Cerebellar cortex (tissue), 1 donor: ENCODE measurements around the gene GLYR1.

Source experiments
- DNase-seq: peaks from one replicate; pipeline ENCODE4 v3.0.0-alpha.2; 2015; ENCODE audit warnings: low spot score

The GLYR1 gene

DNA sequence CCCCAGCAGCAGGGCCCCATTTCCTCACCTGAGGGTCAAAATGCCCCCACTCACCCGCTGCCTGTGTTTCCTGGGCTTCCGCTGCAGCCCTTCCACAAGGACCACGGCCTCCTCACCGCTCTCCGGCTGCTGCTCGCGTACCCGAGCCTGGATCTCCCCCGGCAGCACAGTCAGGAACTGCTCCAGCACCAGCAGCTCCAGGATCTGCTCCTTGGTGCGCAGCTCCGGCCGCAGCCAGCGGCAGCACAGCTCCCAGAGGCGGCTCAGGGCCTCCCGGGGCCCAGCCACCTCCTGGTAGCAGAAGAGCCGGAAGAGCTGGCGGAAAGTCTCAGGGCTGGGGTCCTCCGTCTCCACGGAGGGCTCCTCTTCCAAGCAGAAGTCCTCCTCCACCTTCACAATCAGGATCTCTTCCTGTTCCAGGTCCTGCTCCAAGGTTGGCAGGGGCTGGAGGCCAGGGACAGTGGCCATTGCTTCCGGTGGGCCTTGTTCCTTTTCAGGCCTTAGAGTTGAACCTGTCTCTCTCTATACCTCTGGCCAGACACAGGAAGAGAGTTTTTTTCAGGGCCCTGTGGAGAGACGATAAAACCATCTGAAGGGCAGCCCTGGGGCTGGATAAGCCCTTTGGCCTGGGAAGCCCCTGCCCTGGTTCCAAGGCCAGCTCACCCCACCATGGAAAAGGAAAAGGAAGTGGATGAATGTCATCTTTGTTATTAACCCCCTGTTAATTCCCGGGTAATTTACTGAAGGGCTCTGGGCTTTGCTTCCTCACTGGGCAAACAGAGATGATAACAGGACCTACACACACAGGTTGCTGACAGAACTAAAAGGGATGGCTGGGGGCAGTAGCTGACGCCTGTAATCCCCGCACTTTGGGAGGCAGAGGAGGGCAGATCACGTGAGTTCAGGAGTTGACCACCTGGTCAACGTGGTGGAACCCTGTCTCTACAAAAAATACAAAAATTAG lies 81.3 kb downstream of the GLYR1 start:
- DNase-seq: no peak

DNA sequence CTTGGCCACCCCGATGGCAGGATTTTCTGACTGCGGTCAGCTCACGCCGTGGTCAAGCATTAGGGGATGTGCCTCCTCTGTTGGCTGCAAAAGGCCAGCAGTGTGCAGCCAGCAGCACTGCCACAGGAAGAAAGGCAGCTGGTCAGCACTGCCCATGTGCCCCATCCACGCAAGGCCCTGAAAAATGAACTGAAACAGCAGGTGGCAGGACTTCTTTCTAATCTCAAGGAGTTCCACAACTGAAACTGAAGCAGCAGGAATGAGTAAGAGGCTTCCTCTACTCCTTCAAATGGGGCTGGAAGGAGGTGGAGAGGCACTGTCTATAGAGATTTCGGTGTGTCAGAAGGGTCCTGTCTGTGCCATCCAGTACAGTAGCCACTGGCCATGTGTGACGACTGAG lies 83.3 kb downstream of the GLYR1 start:
- no peak for DNase-seq

DNA sequence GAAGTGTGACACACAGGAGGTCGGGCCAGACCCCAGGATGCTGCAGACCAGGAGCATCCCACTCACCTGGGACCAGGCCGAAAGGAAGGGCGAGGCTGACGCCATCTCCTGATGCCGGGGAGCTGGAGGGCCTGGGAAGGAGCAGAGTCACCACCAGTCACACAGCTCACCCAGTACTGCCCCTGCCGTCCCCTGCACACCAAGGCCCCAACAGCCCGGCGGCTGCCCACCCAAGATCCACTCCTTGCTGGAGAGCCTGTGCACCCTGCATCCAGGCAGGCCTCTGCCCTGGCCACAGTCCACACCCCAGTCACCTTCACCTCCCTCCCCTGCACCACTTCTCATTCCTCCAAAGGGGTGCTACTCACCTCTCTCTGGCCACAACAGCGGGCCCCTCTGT lies 84.9 kb downstream of the GLYR1 start:
- no peak for DNase-seq

DNA sequence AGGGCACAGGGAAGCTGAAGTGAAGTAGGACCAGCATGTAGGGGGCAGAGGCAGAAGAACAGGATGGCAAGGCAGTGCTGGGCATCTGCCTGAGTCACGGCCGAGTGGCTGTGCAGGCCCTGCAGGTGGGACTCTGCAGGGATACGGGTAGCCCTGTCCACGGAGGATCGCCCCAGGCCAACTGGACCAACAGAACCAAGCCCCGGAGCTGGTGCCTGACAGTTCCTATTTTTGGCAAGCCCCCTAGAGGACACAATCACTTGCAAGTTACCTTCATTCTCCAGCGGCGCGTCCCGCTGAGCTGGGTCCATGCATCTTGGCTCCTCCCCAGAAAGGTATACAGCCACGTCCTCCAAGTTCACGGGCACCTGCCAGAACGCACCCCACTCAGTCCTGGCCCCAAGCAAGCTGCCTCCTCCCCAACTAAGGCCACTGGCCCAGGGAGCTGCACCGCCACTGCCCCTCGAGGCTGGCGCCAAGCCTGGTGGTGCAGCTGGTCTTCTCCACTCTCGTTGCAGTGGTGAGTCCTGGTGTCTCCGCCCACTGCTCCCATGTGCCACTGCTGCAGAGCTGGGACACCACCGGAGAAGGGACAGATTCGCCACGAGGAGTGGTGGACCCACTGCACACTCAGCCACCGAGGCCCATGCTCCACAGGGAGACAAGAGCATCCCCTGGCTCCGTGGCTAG lies 86.7 kb downstream of the GLYR1 start:
- no peak for DNase-seq

DNA sequence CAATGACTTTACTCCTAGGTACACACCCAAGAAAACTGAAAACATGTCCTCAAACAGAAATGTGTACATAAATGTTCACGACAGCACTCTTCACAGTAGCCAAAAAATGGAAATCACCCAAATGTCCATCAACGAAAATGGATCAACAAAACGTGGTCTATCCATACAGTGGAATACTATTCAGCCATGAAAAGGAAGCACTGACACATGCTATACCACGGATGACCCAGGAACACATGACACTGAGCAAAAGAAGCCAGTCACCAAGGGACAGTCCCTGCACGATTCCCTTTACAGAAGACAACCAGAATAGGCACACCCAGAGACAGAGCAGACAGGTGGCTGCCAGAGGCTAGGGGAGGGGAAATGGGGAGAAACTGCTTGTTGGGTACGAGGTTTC lies 91.4 kb downstream of the GLYR1 start:
- DNase-seq: no peak

DNA sequence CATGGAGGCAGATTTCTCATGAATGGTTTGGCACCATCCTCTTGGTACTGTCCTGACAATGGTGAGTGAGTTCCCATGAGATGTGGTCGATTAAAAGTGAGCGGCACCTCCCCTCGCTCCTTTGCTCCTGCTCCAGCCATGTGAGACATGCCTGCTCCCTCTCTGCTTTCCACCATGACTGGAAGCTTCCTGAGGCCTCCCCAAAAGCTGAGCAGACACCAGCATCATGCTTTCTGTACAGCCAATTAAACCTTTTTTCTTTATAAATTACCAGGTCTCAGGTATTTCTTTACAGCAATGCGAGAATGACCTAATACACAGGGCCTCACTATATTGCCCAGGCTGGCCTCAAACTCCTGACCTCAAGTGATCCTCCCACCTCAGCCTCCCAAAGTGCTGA lies 92.2 kb downstream of the GLYR1 start:
- DNase-seq: no peak

DNA sequence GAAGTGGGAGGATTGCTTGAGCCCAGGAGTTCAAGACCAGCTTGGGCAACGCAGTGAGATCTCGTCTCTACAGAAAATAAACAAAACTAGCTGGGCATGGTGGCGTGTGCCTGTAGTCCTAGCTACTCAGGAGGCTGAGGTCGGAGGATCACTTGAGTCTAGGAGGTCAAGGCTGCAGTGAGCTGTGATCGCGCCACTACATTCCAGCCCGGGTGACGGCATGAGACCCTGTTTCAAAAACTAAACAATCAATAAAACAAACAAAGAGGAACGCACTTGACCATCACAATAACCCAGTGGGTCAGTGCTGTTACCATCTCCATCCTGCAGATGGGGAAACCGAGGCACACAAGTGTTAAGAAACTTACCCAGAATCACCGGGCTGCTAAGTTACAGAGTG lies 93.9 kb downstream of the GLYR1 start:
- no peak for DNase-seq
